HPDE6-E6E7 (cell line): ENCODE measurements around the gene ADSL.

Experiments used
- DNase-seq: peaks from one replicate; pipeline ENCODE4 v3.0.0; 2011; ENCODE audit warnings: missing footprints; ENCODE audit errors: extremely low spot score

ADSL gene

DNA sequence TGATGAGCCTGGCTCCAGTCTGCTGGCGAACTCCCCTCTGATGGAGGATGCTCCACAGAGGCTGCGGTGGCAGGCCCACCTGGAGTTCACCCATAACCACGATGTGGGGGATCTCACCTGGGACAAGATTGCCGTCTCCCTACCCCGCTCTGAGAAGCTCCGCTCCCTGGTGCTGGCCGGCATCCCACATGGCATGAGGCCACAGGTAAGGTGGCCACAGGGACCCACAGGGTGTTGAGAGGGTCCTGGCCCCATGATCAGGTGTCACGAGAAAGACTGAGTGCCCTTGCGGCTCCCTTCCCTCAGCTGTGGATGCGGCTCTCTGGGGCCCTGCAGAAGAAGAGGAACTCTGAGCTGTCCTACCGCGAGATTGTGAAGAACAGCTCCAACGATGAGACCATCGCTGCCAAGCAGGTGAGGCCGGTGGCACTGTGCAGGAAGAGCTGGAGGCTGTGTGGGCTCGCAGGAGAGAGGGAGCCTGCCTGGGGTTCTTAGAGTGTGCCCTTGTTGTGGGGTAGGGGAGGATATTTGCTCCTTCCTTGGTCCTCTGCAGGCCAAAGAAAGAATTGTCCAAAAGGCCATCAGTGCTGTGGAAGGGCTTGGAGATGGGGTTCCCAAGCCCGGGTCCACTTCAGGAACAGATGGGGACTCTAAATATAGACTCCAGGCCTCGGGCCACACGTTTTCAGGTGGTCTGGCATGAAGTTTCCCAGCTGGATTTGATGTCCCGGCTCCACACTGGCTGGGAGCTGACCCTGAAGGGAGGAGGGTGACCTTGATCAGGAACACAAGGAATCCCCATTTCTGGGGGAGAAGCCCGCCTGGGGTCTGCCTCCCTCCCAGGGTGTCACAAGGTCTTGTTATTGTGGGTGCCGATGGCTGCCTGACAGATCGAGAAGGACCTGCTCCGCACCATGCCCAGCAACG is 58.2 kb downstream of the ADSL start:
- DNase-seq = no peak

GRCh38 chr22:40405178-40406062 is 59.1 kb downstream of the ADSL start:
- no peak for DNase-seq

GRCh38 chr22:40406063-40406890 is 60.0 kb downstream of the ADSL start:
- no peak for DNase-seq

- no peak for DNase-seq
These were observed 60.9 kb downstream of the ADSL start for GRCh38 chr22:40407021-40407761.

GRCh38 chr22:40407831-40408717 is 61.8 kb downstream of the ADSL start:
- DNase-seq = no peak

DNA sequence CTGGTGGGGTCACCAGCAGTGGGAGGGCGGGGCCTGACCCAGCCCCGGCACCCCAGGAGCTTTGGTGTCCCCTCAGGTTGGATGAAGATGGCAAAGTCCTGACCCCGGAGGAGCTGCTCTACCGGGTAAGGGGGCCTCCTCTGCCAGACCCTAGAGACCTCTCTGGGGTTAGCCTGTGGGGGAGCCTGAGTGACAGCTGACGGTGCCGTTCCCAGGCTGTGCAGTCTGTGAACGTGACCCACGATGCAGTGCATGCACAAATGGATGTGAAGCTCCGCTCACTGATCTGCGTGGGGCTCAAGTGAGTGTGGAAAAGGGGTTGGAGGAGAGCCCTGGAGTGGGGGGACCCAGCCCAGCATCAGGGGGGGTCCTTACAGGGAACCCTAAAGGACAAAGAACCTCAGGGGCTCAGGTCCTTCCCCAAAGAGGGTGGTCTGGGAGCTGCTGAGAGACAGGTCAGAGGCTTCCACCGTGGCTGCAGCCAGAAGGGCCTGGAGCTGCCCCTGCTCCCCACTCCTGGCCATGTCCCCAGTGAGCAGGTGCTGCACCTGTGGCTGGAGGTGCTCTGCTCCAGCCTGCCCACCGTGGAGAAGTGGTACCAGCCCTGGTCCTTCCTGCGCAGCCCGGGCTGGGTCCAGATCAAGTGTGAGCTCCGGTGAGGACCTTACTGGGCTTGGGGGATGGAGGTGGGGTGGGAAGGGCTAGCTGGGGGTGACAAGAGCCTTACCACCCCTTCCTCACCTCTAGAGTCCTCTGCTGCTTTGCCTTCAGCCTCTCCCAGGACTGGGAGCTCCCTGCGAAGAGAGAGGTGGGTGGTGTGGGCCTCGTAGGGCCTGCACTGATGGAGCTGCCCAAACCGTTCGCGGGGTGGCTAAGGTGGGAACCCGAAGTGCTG is 62.7 kb downstream of the ADSL start:
- DNase-seq = no peak

GRCh38 chr22:40409613-40410113 is 63.4 kb downstream of the ADSL start:
- DNase-seq = no peak

- peak; percentile 29 for DNase-seq
These were observed 64.0 kb downstream of the ADSL start for GRCh38 chr22:40410272-40410671.

GRCh38 chr22:40410731-40411505 is 64.6 kb downstream of the ADSL start:
- no peak for DNase-seq

- DNase-seq = no peak
These were observed 65.2 kb downstream of the ADSL start for GRCh38 chr22:40411506-40411861.

DNA sequence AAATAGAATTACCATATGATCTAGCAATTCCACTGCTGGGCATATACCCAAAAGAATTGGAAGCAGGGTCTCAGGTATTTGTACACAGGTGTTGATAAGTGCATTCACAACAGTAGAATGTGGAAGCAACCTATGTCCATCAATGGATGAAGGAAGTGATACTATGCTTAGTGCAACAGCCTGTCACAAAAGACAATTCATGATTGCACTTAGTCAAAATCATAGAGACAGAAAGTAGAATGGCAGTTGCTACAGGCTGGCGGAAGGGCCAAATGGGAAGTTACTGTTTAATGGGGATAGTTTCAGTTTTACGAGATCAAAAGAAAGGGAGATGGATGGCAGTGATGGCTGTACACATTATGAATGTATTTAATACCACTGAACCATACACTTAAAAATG is 66.1 kb downstream of the ADSL start:
- no peak for DNase-seq

DNA sequence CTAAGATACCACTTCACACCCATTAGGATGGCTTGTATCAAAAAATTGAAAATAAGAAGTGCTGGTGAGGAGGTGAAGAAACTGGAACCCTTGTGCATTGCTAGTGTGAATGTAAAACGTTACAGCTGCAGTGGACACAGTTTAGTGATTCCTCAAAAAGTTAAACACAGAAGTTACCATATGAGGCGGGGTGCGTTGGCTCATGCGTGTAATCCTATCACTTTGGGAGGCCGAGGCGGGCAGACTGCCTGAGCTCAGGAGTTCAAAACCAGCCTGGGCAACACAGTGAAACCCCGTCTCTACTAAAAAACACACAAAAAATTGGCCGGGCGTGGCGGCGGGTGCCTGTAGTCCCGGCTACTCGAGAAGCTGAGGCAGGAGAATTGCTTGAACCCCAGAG is 67.6 kb downstream of the ADSL start:
- DNase-seq = no peak

DNA sequence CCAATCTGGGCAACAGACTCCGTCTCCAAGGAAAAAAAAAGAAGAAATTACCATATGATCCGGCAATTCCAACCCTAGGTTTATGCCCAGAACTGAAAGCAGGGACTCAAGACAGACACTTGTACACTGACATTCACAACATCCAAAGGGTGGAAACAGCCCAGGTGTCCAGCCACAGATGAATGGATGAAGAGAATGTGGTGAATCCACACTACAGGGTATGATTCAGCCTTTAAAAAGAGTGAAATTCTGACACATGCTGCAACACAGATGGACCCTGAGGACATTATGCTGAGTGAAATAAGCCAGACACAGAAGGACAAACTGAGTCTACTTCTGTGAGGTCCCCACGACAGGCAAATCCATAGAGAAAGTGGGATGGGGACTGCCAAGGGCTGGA is 68.0 kb downstream of the ADSL start:
- DNase-seq = no peak

GRCh38 chr22:40414838-40415505 is 68.7 kb downstream of the ADSL start:
- DNase-seq = no peak

DNA sequence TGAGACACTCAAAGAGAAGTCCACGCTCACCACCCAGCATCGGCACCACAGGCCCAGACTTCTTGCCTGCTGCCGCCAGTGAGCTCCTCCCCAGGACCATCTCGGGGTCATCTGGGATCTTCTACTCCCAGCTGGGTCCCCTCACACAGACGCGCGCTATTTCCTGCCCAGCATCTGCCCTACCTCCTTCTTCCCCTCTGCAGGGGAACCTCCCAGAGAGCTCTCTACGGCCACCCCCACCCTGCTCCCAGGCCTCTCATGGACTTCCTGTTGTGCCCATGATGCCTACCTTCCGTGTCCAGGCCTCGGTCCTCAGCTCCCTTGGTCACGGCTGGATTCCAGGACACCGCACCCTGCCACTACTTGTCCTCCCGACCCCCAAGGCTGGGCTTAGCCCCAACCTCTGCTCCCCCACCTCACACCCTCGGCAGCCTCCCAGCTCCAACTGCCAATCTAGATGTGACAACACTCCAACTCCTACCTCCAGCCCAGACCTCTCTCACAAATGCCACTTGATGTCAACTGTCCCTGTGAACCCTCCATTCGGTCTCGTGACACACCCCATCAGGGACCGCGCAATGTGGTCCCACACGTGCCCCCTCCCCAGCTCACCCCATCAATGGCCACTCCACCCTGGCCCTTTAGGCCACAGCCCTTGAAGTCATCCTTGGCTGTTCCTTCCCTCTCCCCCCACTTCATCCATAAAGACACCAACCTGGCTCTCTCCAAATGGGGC is 69.4 kb downstream of the ADSL start:
- DNase-seq = no peak

DNA sequence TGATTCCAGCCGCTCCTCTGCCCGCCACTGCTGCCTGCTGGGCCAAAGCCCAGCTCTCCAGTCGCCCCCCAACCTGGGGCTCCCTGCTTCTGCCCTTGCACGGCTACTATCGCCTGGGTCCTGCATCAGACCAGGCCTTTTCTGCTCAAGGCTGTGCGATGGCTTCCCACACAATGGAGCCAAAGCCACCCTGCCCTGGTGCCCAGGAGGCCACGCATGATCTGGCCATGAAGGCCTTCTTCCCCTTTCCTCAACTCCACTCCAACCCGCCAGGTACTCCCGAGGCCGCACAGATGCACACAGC is 69.9 kb downstream of the ADSL start:
- no peak for DNase-seq

DNA sequence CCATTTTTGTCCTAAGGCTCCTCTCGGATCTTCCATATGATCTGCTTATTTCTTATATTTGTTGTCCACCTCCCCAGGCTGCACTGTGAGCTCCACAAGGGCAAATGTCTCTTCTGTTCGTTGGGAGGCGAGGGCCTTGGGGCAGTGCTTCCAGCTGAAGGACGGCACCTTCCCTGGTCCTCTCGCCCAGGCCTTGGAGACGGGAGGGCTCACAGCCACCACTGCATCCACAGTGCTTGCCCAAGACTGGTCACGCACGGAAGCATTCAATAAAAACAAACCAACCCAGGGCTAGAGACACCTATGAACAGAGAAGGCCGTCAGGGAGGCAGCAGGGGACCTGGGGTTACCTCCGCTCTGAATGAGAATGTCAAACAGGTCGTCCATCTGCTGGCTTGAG is 70.3 kb downstream of the ADSL start:
- no peak for DNase-seq
